ENCODE data around the gene SETD3.

- no peak for TF ChIP-seq CTCF (IDR thresholded peaks at IDR 0.05; ENCODE audit: low read depth, low read length)
- no peak for TF ChIP-seq EZH2phosphoT487 (IDR thresholded peaks at IDR 0.05; ENCODE audit: low read depth)
These were observed 101.9 kb downstream of the SETD3 start for GRCh38 chr14:99378782-99379214.

All from OCI-LY3 (cell line).